GM21447 (cell line): Measurements from ENCODE around the gene CLDN11.

ENCODE experiments used
- ATAC-seq: cut with Tn5 transposase; IDR thresholded peaks from one replicate; pipeline ENCODE4 v1.9.1; 2021; ENCODE audit not compliant: unreplicated experiment

Gene CLDN11

DNA sequence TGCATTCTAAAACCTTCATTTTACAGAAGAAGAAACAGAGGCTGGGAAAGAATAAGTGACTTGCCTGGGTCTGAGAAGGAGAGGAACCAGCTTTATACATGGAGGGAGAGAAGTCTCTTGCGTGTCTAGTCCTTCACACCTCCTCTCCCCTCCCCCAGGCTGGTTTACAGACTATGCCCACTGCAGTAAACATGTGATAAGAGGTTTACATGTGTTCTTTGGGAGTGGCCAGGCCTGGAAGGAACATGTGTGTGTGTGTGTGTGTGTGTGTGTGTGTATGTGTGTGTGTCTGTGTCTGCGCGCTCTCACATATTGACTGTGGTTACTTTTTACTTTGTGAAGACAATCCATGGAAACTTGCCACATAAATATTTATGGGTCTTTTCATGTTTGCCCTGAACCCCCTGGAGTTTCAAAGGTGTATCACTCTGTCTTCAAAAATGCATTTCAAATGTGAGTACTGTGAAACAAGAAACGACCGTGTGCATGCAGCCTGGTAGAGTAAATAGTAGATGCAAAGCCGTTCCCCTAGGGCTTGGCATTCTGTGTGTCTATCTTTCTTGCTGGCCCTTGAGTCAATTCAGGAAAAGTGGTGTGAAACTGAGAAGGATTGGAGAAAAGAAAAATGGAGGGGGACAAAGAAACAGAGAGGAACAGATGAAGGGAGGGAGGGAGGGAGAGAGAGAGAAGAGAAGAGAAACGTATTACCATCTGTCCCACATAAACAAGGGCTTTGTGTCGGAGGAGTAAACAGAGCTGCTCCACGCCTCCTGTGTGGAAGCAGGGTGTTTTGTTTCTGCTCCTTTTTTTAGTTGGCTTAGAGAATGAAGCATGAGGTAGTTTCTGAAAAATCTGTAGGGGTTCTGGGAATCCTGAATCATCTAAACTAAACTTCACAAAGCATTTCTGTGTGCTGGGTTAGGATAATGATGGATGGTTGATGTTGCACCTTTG, 51.7 kb downstream of the CLDN11 start:
- no peak for ATAC-seq

DNA sequence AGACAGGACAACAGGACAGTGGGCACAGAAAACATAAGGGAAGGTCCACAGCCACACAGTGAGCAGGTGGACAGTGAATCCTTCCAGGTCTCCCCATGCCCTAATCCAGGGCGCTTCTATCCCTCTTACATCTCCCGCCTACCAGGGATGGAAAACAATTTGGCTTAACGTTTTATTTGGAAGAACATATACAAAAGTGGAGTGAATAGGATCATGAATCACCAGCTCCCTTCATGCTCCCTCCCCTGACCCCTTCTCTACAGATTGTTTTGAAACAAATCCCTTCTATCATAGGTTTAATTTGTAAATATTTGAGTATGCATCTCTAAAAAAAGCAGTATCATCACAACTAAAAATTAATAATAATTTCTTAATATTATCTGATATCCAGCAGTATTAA, 52.5 kb downstream of the CLDN11 start:
- ATAC-seq = no peak

DNA sequence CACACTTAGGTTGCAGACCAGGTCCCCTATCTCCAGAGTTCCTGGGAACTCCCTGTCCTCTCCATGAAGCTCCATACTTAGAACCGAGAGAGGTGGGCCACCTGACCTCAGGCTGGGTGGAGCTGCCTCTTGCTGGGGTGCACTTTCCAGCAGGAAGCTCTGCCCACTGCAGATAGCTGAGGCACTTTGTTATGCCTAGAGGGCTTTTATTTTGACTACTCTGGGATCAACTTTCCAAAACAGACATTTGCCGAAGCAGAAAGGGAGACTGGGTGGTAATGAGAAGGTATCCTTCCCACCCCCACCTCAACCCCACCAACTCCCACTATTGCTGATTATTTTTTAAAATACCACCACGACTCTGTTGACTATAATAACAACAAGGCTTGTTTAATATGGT, 54.7 kb downstream of the CLDN11 start:
- no peak for ATAC-seq

DNA sequence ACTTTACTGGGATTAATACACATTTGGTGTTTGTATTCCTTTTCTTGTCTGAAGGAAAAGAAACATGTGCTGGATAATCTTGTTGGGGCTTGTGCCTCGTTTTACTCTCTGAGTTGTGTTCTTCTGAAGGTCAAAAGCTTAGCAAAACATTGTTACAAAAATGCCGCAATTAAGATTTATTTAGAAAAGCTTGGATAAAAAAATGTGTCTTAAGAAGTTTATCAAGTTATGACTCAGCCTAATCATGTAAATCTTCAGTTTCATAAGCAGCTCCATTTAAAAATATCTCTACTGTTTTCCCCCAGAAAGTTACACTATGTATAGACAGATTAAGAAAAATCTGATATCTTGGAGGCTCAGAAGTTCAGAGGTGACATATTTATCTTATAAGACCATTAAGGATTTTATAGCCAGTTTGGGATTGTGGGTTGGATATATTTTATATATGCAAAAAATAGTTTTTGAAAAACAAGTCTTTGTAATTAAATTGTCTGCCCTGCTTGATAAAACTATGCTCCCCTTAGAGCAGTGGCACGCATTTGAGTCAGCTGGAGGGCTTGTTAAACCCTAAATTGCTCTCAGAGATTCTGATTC, 56.5 kb downstream of the CLDN11 start:
- ATAC-seq = no peak

DNA sequence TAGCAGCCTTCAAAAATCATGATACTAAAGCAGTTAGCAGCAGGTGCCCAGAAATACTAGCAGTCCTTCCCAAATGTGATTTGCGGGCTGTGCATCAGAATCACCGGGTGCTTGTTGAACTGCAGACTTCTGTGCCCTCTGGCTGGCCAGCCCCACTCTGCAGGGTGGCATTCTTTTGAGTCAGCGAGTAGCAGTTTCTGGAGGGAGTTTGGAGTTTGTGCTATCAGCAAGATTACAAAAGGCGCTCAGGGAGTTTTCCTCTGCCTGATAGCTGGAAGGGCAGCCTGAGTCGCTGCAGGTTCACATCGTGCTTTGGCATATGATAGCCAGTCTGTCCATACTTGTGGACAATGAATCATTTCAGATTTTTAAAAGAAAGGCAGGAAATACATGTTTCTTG, 57.6 kb downstream of the CLDN11 start:
- ATAC-seq = no peak

DNA sequence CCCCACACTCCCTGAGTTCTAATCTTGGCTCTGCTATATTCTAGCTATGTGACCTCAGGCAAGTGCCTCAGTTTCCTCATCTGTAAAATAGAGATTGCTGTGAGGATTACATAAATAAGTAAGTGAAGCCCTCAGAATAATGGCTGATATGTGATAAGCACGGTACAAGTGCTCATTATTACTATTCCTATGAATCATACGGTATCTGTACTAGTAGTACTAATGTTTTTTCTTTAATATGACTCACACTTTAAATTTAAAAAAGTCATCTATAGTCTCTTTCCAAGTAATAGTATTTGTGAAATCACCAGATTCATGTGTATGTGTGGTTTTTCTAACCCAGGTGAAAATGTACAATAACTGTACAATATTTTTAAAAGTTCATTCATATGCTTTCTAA, 58.7 kb downstream of the CLDN11 start:
- no peak for ATAC-seq

DNA sequence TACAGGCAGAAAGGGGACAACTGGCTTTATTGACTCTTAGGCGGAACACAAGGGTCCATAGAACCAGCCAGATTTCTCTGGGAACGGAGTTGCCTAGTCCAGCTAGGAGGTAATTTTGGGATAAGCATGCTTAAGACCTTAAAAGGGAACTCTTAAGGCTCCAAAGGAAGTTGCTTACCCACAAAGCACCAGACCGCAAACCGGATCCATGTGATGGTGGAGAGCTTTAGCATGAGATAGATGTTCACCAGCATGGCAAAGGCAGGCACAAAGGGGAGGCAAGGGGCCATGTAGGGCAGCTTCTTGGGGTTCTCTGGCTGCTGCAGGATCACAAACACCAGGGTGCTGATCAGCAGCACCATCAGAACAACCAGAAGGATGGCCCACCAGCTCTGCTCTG, 61.4 kb downstream of the CLDN11 start:
- ATAC-seq = no peak

DNA sequence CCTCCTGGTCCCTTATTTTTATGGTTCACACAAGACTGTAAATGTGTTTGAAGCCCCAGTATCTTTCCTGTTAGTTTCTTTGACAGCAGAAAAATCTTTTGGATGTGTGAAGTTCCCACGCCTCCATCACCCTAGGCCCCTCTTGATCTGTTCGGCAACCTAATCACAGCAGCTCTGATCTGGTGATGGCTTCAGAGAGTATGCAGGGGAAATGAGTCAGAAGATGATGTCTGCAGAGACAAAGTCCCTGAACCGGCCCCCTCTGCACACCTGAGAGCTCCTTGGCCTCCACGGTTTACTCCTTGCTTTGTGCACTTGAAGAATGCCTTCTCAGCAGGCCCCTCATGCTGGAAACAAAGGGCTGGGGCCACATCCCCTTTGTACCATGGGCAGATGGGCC, 63.5 kb downstream of the CLDN11 start:
- ATAC-seq = no peak

GRCh38 chr3:170483485-170484262, 65.0 kb downstream of the CLDN11 start:
- ATAC-seq = no peak
